K562 (cell line): ENCODE data around the gene ACTL10. TPM values are rescaled to one million over a fixed set of nuclear protein-coding genes. Genes with fewer than 3 reads are reported as not detected.

Experiments
- ATAC-seq: fragments of 200-7000 bp; cut with Tn5 transposase; 3 replicates; pipeline ENCODE4 v1.9.1; 2020; ENCODE audit warnings: moderate library complexity
- Bru-seq: library from RNA; stranded (reverse); fragments of 400-500 nt; gene quantifications from one replicate; lab custom pipeline; 2021; lab: Mats Ljungman, UMichigan
- BruChase-seq, 2 experiments: library from RNA; stranded (reverse); fragments of 400-500 nt; gene quantifications; one replicate each; lab custom pipeline; 2021; lab: Mats Ljungman, UMichigan
- BruUV-seq: library from RNA; stranded (reverse); fragments of 400-500 nt; replicated peaks from 2 replicates; lab custom pipeline; 2021; lab: Mats Ljungman, UMichigan
- CTCF ChIA-PET: fragments of 300-600 bp; formaldehyde crosslinking; extraction: SDS; loops from one replicate; lab custom pipeline; 2021; ENCODE audit warnings: low intra/inter-chr PET ratio; lab: Yijun Ruan, JAX
- POLR2A ChIA-PET: fragments of 300-600, 350-650 bp; sonication (Branson Sonifier 250); formaldehyde crosslinking; extraction: SDS; loops from one replicate; lab custom pipeline; 2021; ENCODE audit warnings: antibody characterized with exemption, inconsistent platforms; lab: Yijun Ruan, JAX
- DNase-seq, 4 experiments: peaks; one replicate each; pipeline versions ENCODE4 v3.0.0 to v3.0.0-alpha.2; 2011 to 2018; ENCODE audit warnings: low spot score in 3 of 4, mixed read lengths in 3 of 4; ENCODE audit errors: extremely low read depth in 1 of 4
- FAIRE-seq: peaks from 2 replicates; lab custom pipeline; 2011; peaks lifted over from hg19 to GRCh38; lab: Jason Lieb, UNC
- H2AFZ ChIP-seq: 2 replicates; pipeline ENCODE4 v1.6.0; 2011; ENCODE audit warnings: low read depth, low read length, control low read depth, inconsistent platforms
- H3K27ac ChIP-seq: fragments of 200-600 bp; 3 replicates; pipeline ENCODE4 v1.8.0; 2011; ENCODE audit warnings: low read depth, mild to moderate bottlenecking, control low read depth, inconsistent platforms, low read length, moderate library complexity, mixed read lengths; ENCODE audit errors: extremely low read depth
- H3K27me3 ChIP-seq, 2 experiments: fragments of 300-600 bp in 1 of 2; 2 replicates in 1 of 2; 3 replicates in 1 of 2; pipeline versions ENCODE4 v1.6.0 to v1.8.0; 2011; ENCODE audit warnings: inconsistent platforms in 2 of 2, low read length in 2 of 2, mild to moderate bottlenecking in 1 of 2, mixed read lengths in 1 of 2, moderate library complexity in 1 of 2; ENCODE audit not compliant: control insufficient read depth in 2 of 2, insufficient read depth in 2 of 2
- H3K36me3 ChIP-seq: fragments of 300-600 bp; 3 replicates; pipeline ENCODE4 v1.8.0; 2011; ENCODE audit warnings: mild to moderate bottlenecking, low read length, inconsistent platforms; ENCODE audit not compliant: control insufficient read depth, insufficient read depth
- H3K4me1 ChIP-seq, 2 experiments: fragments of 200-600 bp in 1 of 2; replicated peaks in 1 of 2; 2 replicates in 1 of 2; 3 replicates in 1 of 2; pipeline versions ENCODE4 v1.5.1 to v1.8.0; 2011; ENCODE audit warnings: inconsistent platforms in 2 of 2, low read length in 2 of 2, mild to moderate bottlenecking in 1 of 2, mixed read lengths in 1 of 2, moderate library complexity in 1 of 2; ENCODE audit not compliant: control insufficient read depth in 2 of 2, insufficient read depth in 2 of 2
- H3K4me2 ChIP-seq: 2 replicates; pipeline ENCODE4 v1.6.1; 2011; ENCODE audit warnings: low read length, control low read depth, inconsistent platforms, mixed read lengths; ENCODE audit not compliant: insufficient read depth
- H3K4me3 ChIP-seq: fragments of 200-600 bp; sonication (generic), shearing (Covaris generic); 2 replicates; pipeline ENCODE4 v1.5.1; 2016; ENCODE audit warnings: control low read depth, inconsistent platforms
- H3K79me2 ChIP-seq: fragments of 200-600 bp; 3 replicates; pipeline ENCODE4 v1.8.0; 2011; ENCODE audit warnings: low read length, inconsistent platforms; ENCODE audit not compliant: control insufficient read depth, insufficient read depth
- H3K9ac ChIP-seq, 2 experiments: 2 replicates each; pipeline versions ENCODE4 v1.6.0 to v1.6.1; 2011; ENCODE audit warnings: low read depth in 2 of 2, low read length in 2 of 2, control low read depth in 1 of 2, inconsistent platforms in 1 of 2, mild to moderate bottlenecking in 1 of 2, mixed read lengths in 1 of 2; ENCODE audit not compliant: insufficient read depth in 1 of 2
- H3K9me1 ChIP-seq: one replicate; pipeline ENCODE4 v1.6.0; 2011; ENCODE audit warnings: inconsistent platforms, mild to moderate bottlenecking, low read length, moderate library complexity; ENCODE audit not compliant: control insufficient read depth, insufficient read depth
- H3K9me3 ChIP-seq: replicated peaks from 2 replicates; pipeline ENCODE4 v1.5.1; 2011; ENCODE audit warnings: low read depth, low read length, inconsistent platforms; ENCODE audit not compliant: control insufficient read depth, insufficient read depth
- H4K20me1 ChIP-seq: replicated peaks from 2 replicates; pipeline ENCODE4 v1.6.1; 2011; ENCODE audit warnings: low read length, inconsistent platforms, mixed read lengths; ENCODE audit not compliant: control insufficient read depth, insufficient read depth
- IRF1 ChIP-seq: sonication (generic); formaldehyde crosslinking; IDR thresholded peaks from 2 replicates; pipeline ENCODE4 v1.8.0; 2022; ENCODE audit warnings: missing genetic modification reagents, mild to moderate bottlenecking, borderline replicate concordance
- NEUROD1 ChIP-seq: fragments of 150-350 bp; IDR thresholded peaks from 2 replicates; pipeline ENCODE4 v1.6.1; 2014; ENCODE audit warnings: borderline replicate concordance, low read length, low read depth; ENCODE audit not compliant: partially characterized antibody
- POU5F1 ChIP-seq: fragments of 150-350 bp; IDR thresholded peaks from 2 replicates; pipeline ENCODE4 v1.6.1; 2014; ENCODE audit warnings: borderline replicate concordance, low read length, low read depth, mild to moderate bottlenecking; ENCODE audit not compliant: partially characterized antibody
- ZBTB9 ChIP-seq: fragments of 450-650 bp; formaldehyde crosslinking; IDR thresholded peaks from 2 replicates; pipeline ENCODE4 v1.4.0; 2020; ENCODE audit warnings: mild to moderate bottlenecking, moderate library complexity
- WGBS: fragments of 100-300 bp; shearing (Covaris generic); methylation state at CpG from one replicate; pipeline ENCODE4 v1.1.6; 2016; ENCODE audit warnings: low coverage, mixed read lengths; ENCODE audit not compliant: insufficient coverage; ENCODE audit errors: missing lambda C conversion rate; 5-methylcytosine and 5-hydroxymethylcytosine counted together
- in situ Hi-C: fragments of 300-500 bp; cut with MboI; formaldehyde crosslinking; loops from 4 replicates; pipeline ENCODE4 v1.15.0; 2018; ENCODE audit warnings: inconsistent platforms, mixed read lengths
- intact Hi-C: fragments of 100-400 bp; cut with micrococcal nuclease; formaldehyde crosslinking; loops from 2 replicates; pipeline ENCODE4 v1.14.2; 2022
- long read RNA-seq, 3 experiments: library from polyadenylated mRNA in 2 of 3; library from RNA in 1 of 3; unstranded in 2 of 3; stranded (forward) in 1 of 3; transcript quantifications; one replicate each; pipeline ENCODE4 v2.0.0, GENCODE V29; 2019 to 2022
- polyA minus RNA-seq, 3 experiments: library from RNA; depleted of rRNA, polyadenylated mRNA; stranded (reverse); fragments of >200 nt; gene quantifications; 2 replicates each; pipeline ENCODE4 v1.2.3, GENCODE V29; 2011
- polyA plus RNA-seq, 8 experiments: library from polyadenylated mRNA; depleted of rRNA in 4 of 8; stranded (reverse) in 5 of 8; unstranded in 3 of 8; fragments of >200 nt; fragmentation: Nextera tagmentation in 2 of 8; fragmentation: Illumina TruSeq in 1 of 8; extraction: Ambion mirVana in 2 of 8; extraction: Trizol in 1 of 8; gene quantifications; 2 replicates each; pipeline versions ENCODE4 v1.2.1 to v1.2.3, GENCODE V29; 2011 to 2014; ENCODE audit warnings: inconsistent platforms in 1 of 8, missing spikeins in 1 of 8
- total RNA-seq, 7 experiments: library from RNA; depleted of rRNA in 6 of 7; stranded (reverse); fragments of >200 nt in 6 of 7; fragmentation: Illumina TruSeq in 2 of 7; extraction: Trizol in 2 of 7; gene quantifications; 2 replicates each; pipeline versions ENCODE4 v1.2.1 to v1.2.3, GENCODE V29; 2011 to 2021; ENCODE audit warnings: low replicate concordance in 1 of 7

Gene ACTL10
- not detected in 2 replicates for total RNA-seq (2011; cell fraction: chromatin; rRNA removed; ENCODE audit: low replicate concordance)
- total RNA-seq (2011; cell fraction: nucleolus; rRNA removed), result 0.33 TPM in 1 of 2 replicates, not detected in the other
- total RNA-seq (2011; cell fraction: nucleoplasm; rRNA removed), result not detected in 2 replicates
- total RNA-seq (2014; rRNA removed), result 0.14 TPM in 1 of 2 replicates, not detected in the other
- total RNA-seq (2014; rRNA removed; fragmentation: Illumina TruSeq; extraction: Trizol), result not detected in 2 replicates
- not detected in 2 replicates for total RNA-seq (2015; rRNA removed; fragmentation: Illumina TruSeq; extraction: Trizol)
- 0.11 TPM in 1 of 2 replicates, not detected in the other for total RNA-seq (2021)
- polyA plus RNA-seq (2011; rRNA removed), result not detected in 2 replicates
- 0.04 TPM in 1 of 2 replicates, not detected in the other for polyA plus RNA-seq (2011; cell fraction: cytosol; rRNA removed)
- 0.10 TPM in 1 of 2 replicates, not detected in the other for polyA plus RNA-seq (2011; cell fraction: nucleus; rRNA removed)
- polyA plus RNA-seq (2012), result 0.13 and 0.29 TPM in 2 replicates
- not detected in 2 replicates for polyA plus RNA-seq (2014; fragmentation: Illumina TruSeq; extraction: Trizol)
- not detected for polyA plus RNA-seq (2014; fragmentation: Nextera tagmentation; extraction: Ambion mirVana)
- polyA plus RNA-seq (2014; rRNA removed), result 0.07 and 0.13 TPM in 2 replicates
- not detected in 2 replicates for polyA minus RNA-seq (2011; rRNA and poly(A)+ RNA removed)
- not detected in 2 replicates for polyA minus RNA-seq (2011; cell fraction: cytosol; rRNA and poly(A)+ RNA removed)
- polyA minus RNA-seq (2011; cell fraction: nucleus; rRNA and poly(A)+ RNA removed), result not detected in 2 replicates
- percentile 21 among the genes with signal in this experiment for Bru-seq, nascent RNA
- percentile 26 among the genes with signal in this experiment for BruChase-seq, experiment 1, labeled RNA remaining after a 2-hour chase
- BruChase-seq, experiment 2, labeled RNA remaining after a 6-hour chase, result not detected
- long read RNA-seq, experiment 1, partial matches to known transcripts, result 0 of 1 reads
- long read RNA-seq, experiment 1, other reads (novel, unspliced or antisense), result 0 of 1 reads
- long read RNA-seq, experiment 2, result 0 reads
- long read RNA-seq, experiment 3, result 0 reads

GRCh38 chr20:33666293-33667244, at the start of gene ACTL10:
TSS of gene ACTL10 (plus strand) at chr20:33666943. CDS start at chr20:33667498, 555 bp downstream.
- no peak within 1 kb of the TSS for H2AFZ ChIP-seq
- CTCF ChIA-PET, result interaction anchor here (0.7 kb wide), 1 partner anchor 65 kb away, joined by 3 read pairs; the partner anchor contains the start of gene ZNF341
- 25% methylated on average over 38 of the region's 50 CpGs for WGBS
- no TSS peak for BruUV-seq
- peaks cover 26% of the 10 kb centered on the region for H3K79me2 ChIP-seq
- in situ Hi-C loops, result loop anchor here (5.0 kb wide), 1 partner anchor 61 kb away; no protein-coding TSS in a partner anchor
- H3K4me3 ChIP-seq, result no peak within 1 kb of the TSS
- DNase-seq (peak; percentile 82 to 98 (median 88)), FAIRE-seq (peak; percentile 99), ATAC-seq (peak; percentile 89)
- POLR2A ChIA-PET, result interaction anchor here (0.5 to 5.4 kb wide), 10 partner anchors 8 to 242 kb away, joined by 3 to 51 read pairs (median 4); partner anchors contain the start of gene PXMP4
- no peaks in the 10 kb centered on the region for H3K9me3 ChIP-seq
- peaks cover 21 to 63% of the 10 kb centered on the region in 2 experiments; a peak in 4 of 5 replicates for H3K4me1 ChIP-seq
- peaks cover under 1% of the 10 kb centered on the region; the same call in 1 of the 2 replicates for H4K20me1 ChIP-seq
- intact Hi-C loops, result loop anchor here (2.0 kb wide), 1 partner anchor 66 kb away; no protein-coding TSS in a partner anchor
- no peaks in the 10 kb centered on the region for H3K9me1 ChIP-seq
- H3K4me2 ChIP-seq, result peak within 1 kb of the TSS; percentile 61
- no peaks in the 10 kb centered on the region for H3K27me3 ChIP-seq
- peaks cover 46% of the 10 kb centered on the region; the same call in 2 of the 3 replicates for H3K36me3 ChIP-seq
- peak within 1 kb of the TSS; percentile 12 to 84; a peak in 2 of 4 replicates for H3K9ac ChIP-seq
- H3K27ac ChIP-seq, result peak within 1 kb of the TSS; percentile 41; the same call in 2 of the 3 replicates
- TF ChIP-seq NEUROD1, result no peak
- TF ChIP-seq POU5F1, result no peak
- no peak for TF ChIP-seq IRF1 (CRISPR knock-in tag)
- TF ChIP-seq ZBTB9 (CRISPR knock-in tag), result no peak
